Measurements from ENCODE around the gene ACSS1.

Gene ACSS1

GRCh38 chr20:25009218-25010145, 48.5 kb downstream of the ACSS1 start:
- H3K36me3 ChIP-seq: peaks cover 93% of the 10 kb centered on the region
- no peak overlapping the region for H3K27ac ChIP-seq
- H3K9me3 ChIP-seq: no peaks in the 10 kb centered on the region
- TF ChIP-seq, protein P1, sequence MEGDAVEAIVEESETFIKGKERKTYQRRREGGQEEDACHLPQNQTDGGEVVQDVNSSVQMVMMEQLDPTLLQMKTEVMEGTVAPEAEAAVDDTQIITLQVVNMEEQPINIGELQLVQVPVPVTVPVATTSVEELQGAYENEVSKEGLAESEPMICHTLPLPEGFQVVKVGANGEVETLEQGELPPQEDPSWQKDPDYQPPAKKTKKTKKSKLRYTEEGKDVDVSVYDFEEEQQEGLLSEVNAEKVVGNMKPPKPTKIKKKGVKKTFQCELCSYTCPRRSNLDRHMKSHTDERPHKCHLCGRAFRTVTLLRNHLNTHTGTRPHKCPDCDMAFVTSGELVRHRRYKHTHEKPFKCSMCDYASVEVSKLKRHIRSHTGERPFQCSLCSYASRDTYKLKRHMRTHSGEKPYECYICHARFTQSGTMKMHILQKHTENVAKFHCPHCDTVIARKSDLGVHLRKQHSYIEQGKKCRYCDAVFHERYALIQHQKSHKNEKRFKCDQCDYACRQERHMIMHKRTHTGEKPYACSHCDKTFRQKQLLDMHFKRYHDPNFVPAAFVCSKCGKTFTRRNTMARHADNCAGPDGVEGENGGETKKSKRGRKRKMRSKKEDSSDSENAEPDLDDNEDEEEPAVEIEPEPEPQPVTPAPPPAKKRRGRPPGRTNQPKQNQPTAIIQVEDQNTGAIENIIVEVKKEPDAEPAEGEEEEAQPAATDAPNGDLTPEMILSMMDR (IDR thresholded peaks at IDR 0.05): no peak
- no peak overlapping the region for H3K4me3 ChIP-seq (ENCODE audit: low read depth in 1 of 2, low read length in 1 of 2)
- no peaks in the 10 kb centered on the region for H3K27me3 ChIP-seq
- no peaks in the 10 kb centered on the region for H3K4me1 ChIP-seq (ENCODE audit: control insufficient read depth in 1 of 2, insufficient read depth in 1 of 2, low read depth in 1 of 2, low read length in 1 of 2)

DNA sequence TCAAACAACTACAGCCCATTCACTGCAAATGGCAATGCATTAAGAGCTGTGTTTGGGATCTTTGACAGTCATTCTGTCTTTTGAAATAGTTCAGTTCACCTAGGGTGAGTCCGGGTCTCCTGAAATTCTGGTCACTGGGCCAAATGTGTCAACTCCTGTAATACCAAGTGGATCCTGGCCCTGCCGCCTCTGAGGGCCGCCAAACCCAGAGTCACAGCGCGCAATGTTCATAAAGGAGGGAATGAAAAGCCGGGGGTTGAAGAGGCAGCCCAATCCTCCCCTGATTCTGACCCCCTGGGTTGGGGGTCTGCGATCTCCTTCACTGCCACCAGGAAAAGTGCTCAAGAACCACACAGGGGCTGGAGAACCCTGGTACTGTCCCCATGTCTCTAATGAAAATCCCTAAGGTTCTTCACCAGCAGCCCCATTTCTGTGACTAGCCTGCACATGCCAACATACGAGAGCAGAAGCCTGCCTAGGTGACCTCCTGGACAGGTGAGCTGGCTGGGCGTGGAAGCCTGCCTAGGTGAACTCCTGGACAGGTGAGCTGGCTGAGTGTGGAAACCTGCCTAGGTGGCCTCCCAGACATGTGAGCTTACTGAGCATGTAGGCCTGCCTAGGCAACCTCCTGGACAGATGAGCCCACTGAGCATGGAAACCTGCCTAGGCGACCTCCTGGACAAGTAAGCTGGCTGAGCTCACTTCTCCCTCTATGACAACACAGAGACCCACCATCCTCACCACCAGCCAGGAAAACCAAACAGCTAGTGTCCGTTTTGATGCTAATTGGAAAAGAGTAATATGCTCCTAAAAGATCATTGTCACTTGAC, 49.3 kb downstream of the ACSS1 start:
- TF ChIP-seq, protein P1 (IDR thresholded peaks at IDR 0.05): no peak
- no peak overlapping the region for H3K27ac ChIP-seq
- H3K4me1 ChIP-seq (ENCODE audit: control insufficient read depth in 1 of 2, insufficient read depth in 1 of 2, low read depth in 1 of 2, low read length in 1 of 2): no peaks in the 10 kb centered on the region
- H3K27me3 ChIP-seq: no peaks in the 10 kb centered on the region
- H3K4me3 ChIP-seq (ENCODE audit: low read depth in 1 of 2, low read length in 1 of 2): no peak overlapping the region
- no peaks in the 10 kb centered on the region for H3K9me3 ChIP-seq
- H3K36me3 ChIP-seq: peaks cover 84% of the 10 kb centered on the region

GRCh38 chr20:25007491-25008305, 50.2 kb downstream of the ACSS1 start:
- H3K4me1 ChIP-seq (ENCODE audit: control insufficient read depth in 1 of 2, insufficient read depth in 1 of 2, low read depth in 1 of 2, low read length in 1 of 2): no peaks in the 10 kb centered on the region
- H3K27me3 ChIP-seq: no peaks in the 10 kb centered on the region
- no peak overlapping the region for H3K4me3 ChIP-seq (ENCODE audit: low read depth in 1 of 2, low read length in 1 of 2)
- H3K9me3 ChIP-seq: no peaks in the 10 kb centered on the region
- no peak overlapping the region for H3K27ac ChIP-seq
- TF ChIP-seq, protein P1 (IDR thresholded peaks at IDR 0.05): no peak
- peaks cover 75% of the 10 kb centered on the region for H3K36me3 ChIP-seq

DNA sequence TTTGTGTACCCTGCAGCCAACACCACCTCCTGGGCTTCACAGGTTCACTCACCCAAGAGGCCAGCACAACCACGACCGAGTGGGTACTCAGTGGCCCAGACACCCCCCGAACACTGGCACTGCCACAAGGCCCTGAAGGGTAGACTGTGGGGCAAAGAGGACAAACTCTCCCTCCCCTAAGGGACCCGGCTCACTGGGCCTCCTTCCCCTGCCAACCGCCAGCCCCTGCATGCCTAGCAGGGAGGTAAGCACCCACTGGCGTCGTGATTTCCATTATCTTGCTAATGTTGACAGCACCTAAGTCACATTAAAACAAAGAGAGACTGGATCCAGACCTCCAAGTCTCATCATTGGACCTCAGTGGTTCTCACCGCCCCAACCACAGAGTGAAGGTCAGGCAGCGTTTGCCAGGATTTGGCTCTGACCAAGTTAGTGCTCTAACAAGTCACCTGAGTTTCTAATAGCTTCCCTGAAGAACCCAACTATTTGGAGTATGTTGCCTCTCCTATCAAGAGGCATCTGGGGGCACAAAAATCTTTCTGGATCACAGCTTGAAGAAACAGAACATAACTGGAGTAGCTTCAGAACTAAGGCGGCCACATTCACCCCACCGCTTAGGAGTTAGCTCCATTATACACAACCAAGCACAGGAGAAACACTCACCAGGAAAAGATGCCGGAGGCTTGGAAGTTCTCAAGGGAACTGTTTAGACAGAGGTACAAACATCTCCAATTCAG, 51.3 kb downstream of the ACSS1 start:
- H3K36me3 ChIP-seq: peaks cover 64% of the 10 kb centered on the region
- no peaks in the 10 kb centered on the region for H3K4me1 ChIP-seq (ENCODE audit: control insufficient read depth in 1 of 2, insufficient read depth in 1 of 2, low read depth in 1 of 2, low read length in 1 of 2)
- H3K4me3 ChIP-seq (ENCODE audit: low read depth in 1 of 2, low read length in 1 of 2): no peak overlapping the region
- H3K27ac ChIP-seq: no peak overlapping the region
- no peaks in the 10 kb centered on the region for H3K27me3 ChIP-seq
- no peaks in the 10 kb centered on the region for H3K9me3 ChIP-seq
- TF ChIP-seq, protein P1 (IDR thresholded peaks at IDR 0.05): no peak

All from neutrophil (primary cell).